Measurements from ENCODE around the gene ANKRD30A.
"Not testable (repeated sequence)": the region's sequence is repeated elsewhere in the genome, so short reads cannot be mapped to it uniquely, and the experiment has no call there.

The ANKRD30A gene

DNA sequence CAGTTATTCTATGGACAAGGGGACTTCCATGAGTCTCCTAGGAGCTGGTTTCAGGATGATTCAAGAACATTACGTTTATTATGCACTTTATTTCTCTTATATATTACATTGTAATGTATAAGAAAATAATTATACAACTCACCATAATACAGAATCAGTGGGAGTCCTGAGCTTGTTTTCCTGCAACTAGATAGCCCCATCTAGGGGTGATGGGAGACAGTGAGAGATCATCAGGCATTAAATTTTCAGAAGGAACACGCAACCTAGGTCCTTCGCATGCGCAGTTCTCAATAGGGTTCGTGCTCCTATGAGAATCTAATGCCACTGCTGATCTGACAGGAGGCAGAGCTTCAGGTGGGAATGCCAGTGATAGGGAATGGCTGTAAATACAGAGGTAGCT is 137.9 kb downstream of the ANKRD30A start:
- no peak for DNase-seq

DNA sequence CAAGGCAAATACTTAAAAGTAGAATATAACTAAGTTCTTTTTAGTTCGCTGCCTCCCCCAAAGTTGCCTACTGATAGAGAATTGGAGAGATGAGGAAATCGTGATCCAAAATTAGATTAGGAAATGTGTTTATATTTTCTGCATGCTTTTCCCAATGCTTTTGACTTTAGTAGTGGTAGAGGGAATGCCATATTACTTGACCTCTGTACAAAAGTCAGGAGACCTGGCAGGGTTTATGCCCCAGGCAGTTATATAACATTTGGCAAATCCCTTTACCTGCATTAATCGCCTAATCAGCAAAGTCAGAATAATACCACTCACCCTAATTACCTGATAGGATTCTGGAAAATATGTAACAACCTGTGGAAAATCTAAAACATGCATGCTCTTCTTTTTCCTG is 142.9 kb downstream of the ANKRD30A start:
- no peak for DNase-seq

DNA sequence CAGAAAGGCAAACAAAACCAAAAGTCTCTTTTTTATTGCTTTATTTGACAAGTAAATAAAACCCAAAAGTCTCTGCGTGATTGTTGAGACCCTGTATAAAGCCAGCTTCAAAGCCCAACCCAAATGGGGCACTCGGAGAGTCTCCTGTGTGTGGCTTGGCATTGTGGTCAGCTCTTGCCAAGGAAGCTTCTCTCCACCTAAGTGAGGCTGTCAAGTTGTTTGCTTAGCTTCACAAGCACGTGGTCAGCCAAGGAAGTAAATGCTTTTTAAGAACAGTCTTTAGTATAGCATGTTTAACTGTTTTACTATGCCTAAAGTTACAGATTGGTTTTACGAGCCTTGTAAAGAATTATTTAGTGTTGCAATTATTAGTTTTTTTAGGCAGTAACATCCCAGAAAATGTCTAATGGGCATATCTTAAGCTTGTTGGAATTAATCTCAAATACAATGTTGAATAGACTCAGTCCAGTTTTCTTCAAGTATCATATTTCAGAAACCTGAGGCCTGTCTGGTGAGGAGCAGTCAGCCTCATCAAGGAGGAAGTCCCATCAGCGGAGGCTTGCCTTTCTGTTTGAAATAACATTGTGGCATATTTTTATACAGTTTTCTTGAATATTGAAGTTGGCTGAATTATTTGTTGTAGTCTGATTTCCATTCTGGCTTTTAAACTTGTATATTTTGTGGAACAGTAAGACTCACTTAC is 144.3 kb downstream of the ANKRD30A start:
- no peak for DNase-seq

DNA sequence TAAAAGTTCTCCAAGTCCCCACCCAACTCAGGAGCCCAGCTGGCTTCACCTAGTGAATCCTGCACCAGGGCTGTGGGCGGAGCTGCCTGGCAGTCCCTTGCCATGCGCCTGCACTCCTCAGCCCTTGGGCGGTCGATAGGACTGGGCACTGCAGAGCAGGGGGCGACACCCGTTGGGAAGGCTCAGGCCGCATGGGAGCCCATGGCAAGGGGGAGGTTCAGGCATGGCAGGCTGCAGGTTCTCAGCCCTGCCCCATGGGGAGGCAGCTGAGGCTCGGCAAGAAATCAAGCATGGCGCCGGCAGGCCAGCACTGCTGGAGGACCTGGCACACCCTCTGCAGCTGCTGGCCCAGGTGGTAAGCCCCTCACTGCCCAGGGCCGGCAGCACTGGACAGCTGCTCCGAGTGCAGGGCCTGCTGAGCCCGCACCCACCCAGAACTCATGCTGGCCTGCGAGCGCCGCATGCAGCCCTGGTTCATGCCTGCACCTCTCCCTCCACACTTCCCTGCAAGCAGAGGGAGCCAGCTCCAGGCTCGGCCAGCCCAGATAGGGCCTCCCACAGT is 149.9 kb downstream of the ANKRD30A start:
- no peak for DNase-seq

DNA sequence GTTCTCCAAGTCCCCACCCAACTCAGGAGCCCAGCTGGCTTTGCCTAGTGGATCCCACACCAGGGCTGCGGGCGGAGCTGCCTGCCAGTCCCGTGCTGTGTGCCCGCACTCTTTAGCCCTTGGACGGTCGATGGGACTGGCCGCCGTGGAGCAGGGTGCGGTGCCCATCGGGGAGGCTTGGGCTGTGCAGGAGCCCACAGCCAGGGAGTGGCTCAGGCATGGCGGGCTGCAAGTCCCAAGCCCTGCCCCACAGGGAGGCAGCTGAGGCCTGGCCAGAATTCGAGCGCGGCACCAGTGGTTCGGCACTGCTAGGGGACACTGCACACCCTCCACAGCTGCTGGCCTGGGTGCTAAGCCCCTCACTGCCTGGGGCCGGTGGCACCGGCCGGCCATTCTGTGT is 159.7 kb downstream of the ANKRD30A start:
- DNase-seq: no peak

DNA sequence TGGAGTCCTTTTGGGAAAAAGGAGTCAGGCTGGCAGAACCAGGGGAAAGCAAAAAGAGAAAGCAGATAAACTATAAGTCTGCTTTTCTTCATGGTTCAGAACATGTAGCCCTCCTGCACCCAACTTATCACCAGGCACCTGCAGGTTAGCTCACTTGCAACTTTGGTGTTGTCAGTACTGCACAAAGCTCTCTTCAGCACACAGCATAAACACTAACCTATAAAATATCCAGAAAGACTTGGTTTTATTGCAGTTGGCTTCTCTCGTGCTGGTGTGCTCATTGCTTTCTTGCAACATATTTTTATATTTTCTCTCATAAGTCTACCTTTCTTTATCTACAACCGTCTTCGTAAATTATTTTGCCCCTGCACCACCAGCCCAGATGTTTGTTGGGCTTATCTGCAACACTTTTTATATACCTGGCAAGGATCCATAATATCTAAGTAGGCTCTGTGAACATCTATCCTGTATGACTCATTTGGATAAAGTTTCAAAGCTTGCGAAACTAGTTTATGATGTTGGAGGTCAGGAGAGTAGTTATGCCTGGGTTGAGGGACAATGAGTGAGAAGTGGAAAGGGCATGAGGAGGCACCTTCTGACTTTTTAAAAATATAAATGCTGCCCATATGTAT is 164.6 kb downstream of the ANKRD30A start:
- DNase-seq: no peak

DNA sequence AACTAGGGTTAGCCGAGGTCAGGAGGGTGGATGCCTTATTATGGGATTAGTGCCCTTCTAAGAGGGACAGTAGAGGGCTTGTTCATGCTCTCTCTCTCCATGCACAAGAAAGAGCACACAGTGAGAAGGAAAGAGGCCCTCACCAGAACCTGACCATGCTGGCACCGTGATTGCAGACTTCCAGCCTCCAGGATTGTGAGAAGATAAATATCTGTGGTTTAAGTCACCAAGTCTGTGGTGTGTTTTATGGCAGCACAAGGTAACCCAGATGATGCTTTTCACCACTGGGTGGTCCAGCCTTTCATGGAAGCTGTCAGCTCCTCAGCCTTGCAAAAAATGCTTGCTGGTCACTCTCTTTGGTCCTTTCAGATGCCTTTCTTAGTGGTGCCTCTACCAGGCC is 175.9 kb downstream of the ANKRD30A start:
- DNase-seq: no peak

DNA sequence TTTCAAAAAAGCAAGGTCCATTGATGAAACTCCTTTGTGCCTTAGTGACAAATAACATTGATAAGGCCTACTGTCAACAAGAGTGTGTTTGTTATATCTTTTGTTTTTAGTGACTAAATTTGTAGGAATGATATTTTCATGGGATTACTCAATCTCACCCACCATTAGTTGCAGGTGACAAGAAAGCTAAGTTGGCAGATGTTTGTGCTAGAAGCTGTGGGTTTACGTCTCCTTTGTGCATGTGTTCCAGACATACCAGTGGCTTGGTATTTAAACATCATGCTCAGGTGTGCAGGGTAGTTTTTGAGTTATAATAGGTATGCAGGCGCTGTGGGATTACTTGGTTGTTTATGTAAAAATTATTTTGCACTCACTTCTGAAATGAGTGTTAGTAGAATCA is 178.6 kb downstream of the ANKRD30A start:
- no peak for DNase-seq

DNA sequence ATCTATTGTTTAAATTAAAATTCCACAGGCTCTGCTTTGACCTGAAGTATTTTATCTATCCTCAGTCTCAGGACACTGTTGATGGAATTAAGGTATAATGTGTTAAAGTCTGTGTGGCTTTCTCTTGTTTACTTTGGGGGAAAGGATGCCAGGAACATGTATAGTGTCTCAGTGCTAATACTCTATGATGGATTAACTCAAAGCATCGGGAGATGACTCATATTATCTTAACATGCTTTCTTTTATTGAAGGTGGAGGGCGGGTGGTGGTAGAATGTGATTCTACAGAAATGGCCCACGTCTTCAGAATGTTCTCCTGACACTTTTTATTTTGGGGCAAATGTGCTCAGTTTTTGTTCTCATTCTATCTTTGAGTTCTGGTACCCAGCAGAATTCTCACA is 189.0 kb downstream of the ANKRD30A start:
- DNase-seq: no peak

DNA sequence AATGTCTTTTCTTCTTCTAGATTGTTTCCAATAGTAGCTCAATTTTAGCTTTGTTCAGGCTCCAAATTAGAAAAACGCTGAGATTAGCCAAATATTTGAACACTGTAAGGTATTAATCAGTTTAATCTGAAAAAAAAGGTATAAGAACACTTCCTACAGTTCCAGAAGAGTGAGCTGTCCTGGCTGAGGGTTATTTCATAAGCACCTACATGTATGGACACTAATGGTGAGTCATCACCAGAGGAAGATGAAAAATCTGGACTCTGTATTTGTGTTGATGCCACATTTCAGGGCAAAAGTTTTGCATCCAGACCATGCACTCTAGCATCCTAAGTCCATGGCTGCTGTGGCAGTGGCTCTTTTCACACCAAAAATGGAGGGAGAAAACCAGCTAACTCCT is 189.5 kb downstream of the ANKRD30A start:
- DNase-seq: no peak

DNA sequence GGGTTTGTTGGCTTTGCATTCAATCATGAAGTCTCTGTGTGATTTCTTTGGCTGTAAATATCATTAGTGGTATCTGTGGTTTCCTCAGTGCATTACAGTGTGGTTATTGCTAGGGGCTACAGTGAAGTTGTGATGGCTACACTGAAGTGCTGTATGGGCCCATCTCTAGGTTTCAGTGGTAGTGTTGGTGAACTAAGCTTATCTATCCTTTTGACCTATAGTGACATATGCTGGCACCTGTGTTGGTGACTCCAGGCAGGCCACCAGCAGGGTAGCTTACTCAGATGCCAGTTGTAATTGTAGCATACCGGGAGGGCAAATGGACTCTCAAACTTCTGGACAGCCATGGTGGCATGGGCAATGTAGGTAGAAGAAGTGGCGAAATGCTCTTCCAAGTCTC is 219.0 kb downstream of the ANKRD30A start:
- DNase-seq: no peak

DNA sequence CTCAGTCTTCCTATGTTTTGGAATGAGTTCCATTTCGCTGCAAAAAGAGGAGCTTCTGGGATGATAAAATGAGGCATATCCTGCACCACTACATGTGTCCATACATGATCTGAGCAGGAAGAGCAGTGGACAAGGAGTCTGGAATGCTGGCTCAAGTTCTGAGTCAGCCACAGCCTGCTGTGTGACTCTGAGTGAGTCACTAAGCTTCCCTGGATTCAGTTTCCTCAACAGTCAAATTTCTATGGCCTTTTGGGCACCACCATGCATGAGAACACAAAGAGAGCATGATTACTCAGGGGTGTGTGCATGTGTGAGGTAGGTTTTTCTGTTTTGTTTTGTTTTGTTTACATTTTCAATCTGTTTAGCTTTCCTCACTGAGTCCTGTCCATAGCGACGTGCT is 254.6 kb downstream of the ANKRD30A start:
- no peak for DNase-seq

DNA sequence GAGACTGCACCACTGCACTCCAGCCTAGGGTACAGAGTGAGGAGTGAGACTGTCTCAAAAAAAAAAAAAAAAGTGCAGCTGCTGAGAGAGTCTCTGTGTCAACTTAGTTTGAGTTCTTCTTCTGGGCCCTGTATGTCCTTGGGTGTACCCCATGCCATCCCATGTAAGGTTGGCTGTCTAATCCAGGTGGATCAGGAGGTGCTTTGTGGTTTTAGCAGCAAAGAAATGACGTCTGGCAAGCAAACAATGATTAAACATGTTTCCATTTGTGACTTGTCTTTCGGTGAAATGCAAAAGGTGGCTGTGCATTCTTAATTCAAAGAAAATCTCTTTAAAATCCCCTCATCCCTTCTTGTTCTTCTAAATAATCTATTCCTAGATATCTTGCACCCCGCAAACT is 255.9 kb downstream of the ANKRD30A start:
- DNase-seq: no peak

DNA sequence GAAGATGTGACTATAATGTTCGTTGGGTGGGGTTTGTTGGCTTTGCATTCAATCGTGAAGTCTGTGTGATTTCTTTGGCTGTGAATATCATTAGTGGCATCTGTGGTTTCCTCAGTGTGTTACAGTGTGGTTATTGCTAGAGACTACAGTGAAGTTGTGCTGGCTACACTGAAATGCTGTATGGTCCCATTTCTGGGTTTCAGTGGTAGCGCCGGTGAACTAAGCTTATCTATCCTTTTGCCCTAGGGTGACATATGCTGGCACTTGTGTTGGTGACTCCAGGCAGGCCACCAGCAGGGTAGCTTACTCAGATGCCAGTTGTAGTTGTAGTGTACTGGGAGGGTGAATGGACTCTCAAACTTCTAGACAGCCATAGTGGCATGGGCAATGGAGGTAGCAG is 259.5 kb downstream of the ANKRD30A start:
- no peak for DNase-seq

DNA sequence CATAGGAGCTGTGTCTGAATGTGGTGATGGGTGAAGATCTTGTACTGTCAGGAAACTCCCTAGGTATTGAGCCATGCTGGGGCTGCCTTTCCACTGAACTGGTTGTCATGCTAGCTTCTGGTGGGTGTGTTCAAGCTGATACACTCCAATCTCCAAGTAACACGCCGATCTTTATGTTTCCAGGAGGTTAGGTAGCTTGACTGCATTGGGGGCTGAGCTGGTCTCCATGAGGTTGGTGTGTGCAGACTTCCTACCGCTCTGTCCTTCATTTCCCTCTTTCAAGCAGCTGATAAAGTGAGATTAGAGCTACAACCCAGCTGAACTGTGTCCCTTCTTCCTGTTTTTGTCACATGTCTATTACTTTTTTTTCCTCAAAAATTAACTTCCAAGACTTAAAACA is 265.5 kb downstream of the ANKRD30A start:
- DNase-seq: no peak

DNA sequence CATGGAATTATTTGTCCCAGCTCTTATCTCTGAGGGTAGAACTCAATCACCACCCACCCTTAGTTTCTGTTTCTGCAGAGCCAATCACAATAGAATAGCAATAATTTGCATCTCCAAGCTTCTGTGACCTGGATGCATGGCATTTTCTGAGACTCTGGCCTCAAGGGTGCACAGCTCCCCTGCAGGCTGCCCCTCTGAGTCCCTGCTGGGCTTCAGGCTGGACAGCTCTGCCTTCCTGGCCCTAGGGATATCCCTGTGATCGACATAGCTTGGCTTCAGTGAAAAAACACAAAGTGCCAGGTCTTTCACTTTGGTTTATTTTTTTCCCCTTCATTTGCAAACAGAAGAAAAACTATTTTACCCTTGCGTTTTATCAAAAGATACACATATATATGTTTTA is 275.4 kb downstream of the ANKRD30A start:
- DNase-seq: not testable (repeated sequence)

DNA sequence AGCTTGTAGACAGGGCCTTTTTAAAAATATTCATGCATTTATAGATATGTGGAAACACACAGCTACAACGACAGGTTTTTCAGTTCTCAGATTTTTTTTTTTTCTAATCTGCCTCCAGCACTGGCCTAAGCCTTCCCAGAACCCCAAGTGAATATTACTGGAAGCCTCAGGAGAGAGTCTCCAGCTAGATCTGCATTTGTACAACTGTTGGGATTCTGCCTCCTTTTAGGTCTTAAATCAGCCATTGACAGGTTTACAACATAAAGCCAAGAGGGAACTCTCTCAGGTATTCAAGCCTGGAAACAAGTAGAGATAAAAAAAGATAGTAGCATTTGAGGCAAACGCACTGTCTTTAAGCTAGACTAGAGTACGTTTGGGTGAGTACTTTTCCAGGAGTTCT is 275.8 kb downstream of the ANKRD30A start:
- no peak for DNase-seq

DNA sequence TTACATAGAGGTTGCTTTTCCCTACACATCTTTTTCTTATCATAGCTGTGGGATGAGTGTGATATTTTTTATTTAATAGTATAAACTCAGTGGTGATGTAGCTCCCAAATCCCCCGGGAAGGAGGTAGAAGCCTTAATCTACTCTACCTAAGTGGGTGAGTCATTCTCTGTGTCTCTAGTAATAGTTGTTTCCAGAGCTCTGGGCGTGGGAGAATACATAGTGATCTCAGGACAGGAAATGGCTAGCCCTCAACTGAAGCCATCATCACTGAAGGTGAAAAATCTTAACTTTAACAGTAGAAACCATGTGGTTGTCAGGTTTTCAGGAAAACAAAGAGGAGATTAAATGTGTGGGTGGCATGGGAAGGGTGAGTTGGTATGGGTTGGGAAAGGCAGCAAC is 278.4 kb downstream of the ANKRD30A start:
- DNase-seq: no peak

Measured in CD4-positive, alpha-beta T cell treated with Interleukin-4 for 1 hour (primary cell).